Endothelial cell (in vitro differentiated cells): Measurements from ENCODE around the gene ZNF513. TPM values are rescaled to one million over a fixed set of nuclear protein-coding genes. Genes with fewer than 3 reads are reported as not detected.

Source experiments
- DNase-seq: peaks from one replicate; pipeline ENCODE4 v3.0.0; 2021; ENCODE audit warnings: low spot score
- H3K27ac Mint-ChIP-seq: one replicate; pipeline ENCODE4 v1.8.0; 2021; ENCODE audit warnings: mixed read lengths, inconsistent platforms; ENCODE audit not compliant: unreplicated experiment
- H3K27me3 Mint-ChIP-seq: one replicate; pipeline ENCODE4 v1.8.0; 2021; ENCODE audit warnings: mild to moderate bottlenecking, moderate library complexity, mixed read lengths, inconsistent platforms; ENCODE audit not compliant: unreplicated experiment
- H3K36me3 Mint-ChIP-seq: one replicate; pipeline ENCODE4 v1.8.0; 2021; ENCODE audit warnings: mild to moderate bottlenecking, low read depth, mixed read lengths, inconsistent platforms; ENCODE audit not compliant: unreplicated experiment
- H3K4me1 Mint-ChIP-seq: one replicate; pipeline ENCODE4 v1.8.0; 2021; ENCODE audit warnings: mild to moderate bottlenecking, mixed read lengths, inconsistent platforms; ENCODE audit not compliant: unreplicated experiment
- H3K4me3 Mint-ChIP-seq: one replicate; pipeline ENCODE4 v1.8.0; 2021; ENCODE audit warnings: mild to moderate bottlenecking, mixed read lengths, inconsistent platforms; ENCODE audit not compliant: unreplicated experiment
- H3K9me3 Mint-ChIP-seq: one replicate; pipeline ENCODE4 v1.8.0; 2021; ENCODE audit warnings: mixed read lengths, inconsistent platforms; ENCODE audit not compliant: unreplicated experiment
- CTCF ChIP-seq: fragments of 200-600 bp; sonication (generic); IDR thresholded peaks from one replicate; pipeline ENCODE4 v1.5.0; 2021; ENCODE audit warnings: antibody characterized with exemption; ENCODE audit not compliant: unreplicated experiment
- total RNA-seq: library from RNA; stranded (reverse); fragmentation: NEBNext Ultra II Directional; extraction: Animal tissue kit (Norgen Biotek cat#: 25700); gene quantifications from one replicate; pipeline ENCODE4 v1.2.1, GENCODE V29; 2021; ENCODE audit not compliant: unreplicated experiment

The ZNF513 gene
- total RNA-seq, 1 donor from 2014 or later, result 20.8 TPM

DNA sequence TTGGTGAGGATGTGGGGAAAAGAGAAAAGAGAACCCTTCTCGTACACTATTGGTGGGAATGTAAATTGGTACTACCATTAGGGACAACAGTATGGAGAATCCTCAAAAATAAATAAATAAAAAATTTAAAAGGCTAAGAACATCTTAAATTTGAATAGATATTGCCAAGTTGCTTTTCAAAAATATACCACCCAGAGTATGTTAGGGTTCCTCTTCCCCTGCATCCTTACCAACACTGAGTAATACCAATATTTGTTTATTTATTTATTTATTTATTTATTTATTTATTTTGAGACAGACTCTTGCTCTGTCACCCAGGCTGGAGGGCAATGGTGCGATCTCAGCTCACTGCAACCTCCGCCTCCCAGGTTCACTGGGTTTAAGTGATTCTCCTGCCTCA is 42.4 kb upstream of the ZNF513 start:
- no peaks in the 10 kb centered on the region for H3K9me3 Mint-ChIP-seq

GRCh38 chr2:27421660-27422250 is 41.2 kb upstream of the ZNF513 start:
- Mint-ChIP-seq H3K27me3 (no peaks in the 10 kb centered on the region), H3K27ac (no peak overlapping the region), H3K4me1 (no peaks in the 10 kb centered on the region), H3K36me3 (no peaks in the 10 kb centered on the region), H3K4me3 (no peak overlapping the region), H3K9me3 (no peaks in the 10 kb centered on the region)
- no peak for TF ChIP-seq CTCF
- DNase-seq, result no peak

More for the DNA sequence above, 42.4 kb upstream of the ZNF513 start:
- no peaks in the 10 kb centered on the region for H3K27me3 Mint-ChIP-seq
- H3K27ac Mint-ChIP-seq, result no peak overlapping the region
- no peak overlapping the region for H3K4me3 Mint-ChIP-seq
- DNase-seq, result no peak
- peaks cover 7% of the 10 kb centered on the region for H3K4me1 Mint-ChIP-seq
- H3K36me3 Mint-ChIP-seq, result no peaks in the 10 kb centered on the region
- no peak for TF ChIP-seq CTCF

GRCh38 chr2:27420996-27421395 is 40.5 kb upstream of the ZNF513 start:
- Mint-ChIP-seq H3K27ac (no peak overlapping the region), H3K27me3 (no peaks in the 10 kb centered on the region), H3K9me3 (no peaks in the 10 kb centered on the region), H3K4me3 (no peak overlapping the region), H3K4me1 (no peaks in the 10 kb centered on the region), H3K36me3 (no peaks in the 10 kb centered on the region)
- DNase-seq, result no peak
- no peak for TF ChIP-seq CTCF

DNA sequence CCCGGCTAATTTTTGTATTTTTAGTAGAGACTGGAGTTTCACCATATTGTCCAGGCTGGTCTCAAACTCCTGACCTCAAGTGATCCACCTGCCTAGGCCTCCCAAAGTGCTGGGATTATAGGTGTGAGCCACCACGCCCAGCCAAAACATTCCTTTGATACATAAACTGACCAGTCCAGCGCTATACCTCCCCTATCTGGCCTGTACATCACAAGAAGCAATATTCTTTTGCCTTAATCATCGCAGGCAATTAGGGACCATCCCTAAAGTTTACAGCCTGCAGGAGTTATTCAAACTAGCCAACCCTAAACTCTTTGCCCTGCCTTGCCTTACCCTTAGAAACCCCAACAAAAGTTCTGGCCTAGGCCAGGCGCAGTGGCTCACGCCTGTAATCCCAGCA is 35.6 kb upstream of the ZNF513 start:
- Mint-ChIP-seq H3K9me3 (no peaks in the 10 kb centered on the region), H3K4me3 (no peak overlapping the region)

More for the DNA sequence above, 35.6 kb upstream of the ZNF513 start:
- Mint-ChIP-seq H3K36me3 (no peaks in the 10 kb centered on the region), H3K27me3 (no peaks in the 10 kb centered on the region), H3K27ac (no peak overlapping the region), H3K4me1 (no peaks in the 10 kb centered on the region)
- no peak for TF ChIP-seq CTCF
- DNase-seq, result no peak
